K562 (cell line): ENCODE data around the gene FTH1. TPM values are rescaled to one million over a fixed set of nuclear protein-coding genes. Genes with fewer than 3 reads are reported as not detected.

Experiments
- DMBX1 ChIP-seq: fragments of 250-450 bp; sonication (Bioruptor Pico); IDR thresholded peaks from 2 replicates; pipeline ENCODE4 v1.8.0; 2022; ENCODE audit warnings: inconsistent platforms, mild to moderate bottlenecking, moderate library complexity, borderline replicate concordance
- NCOA1 ChIP-seq: fragments of 450-650 bp; IDR thresholded peaks from 2 replicates; pipeline ENCODE4 v1.6.1; 2016; ENCODE audit warnings: low read depth
- polyA plus RNA-seq, 8 experiments: library from polyadenylated mRNA; depleted of rRNA in 4 of 8; stranded (reverse) in 5 of 8; unstranded in 3 of 8; fragments of >200 nt; fragmentation: Nextera tagmentation in 2 of 8; fragmentation: Illumina TruSeq in 1 of 8; extraction: Ambion mirVana in 2 of 8; extraction: Trizol in 1 of 8; gene quantifications; 2 replicates each; pipeline versions ENCODE4 v1.2.1 to v1.2.3, GENCODE V29; 2011 to 2014; ENCODE audit warnings: inconsistent platforms in 1 of 8, missing spikeins in 1 of 8
- total RNA-seq, 7 experiments: library from RNA; depleted of rRNA in 6 of 7; stranded (reverse); fragments of >200 nt in 6 of 7; fragmentation: Illumina TruSeq in 2 of 7; extraction: Trizol in 2 of 7; gene quantifications; 2 replicates each; pipeline versions ENCODE4 v1.2.1 to v1.2.3, GENCODE V29; 2011 to 2021; ENCODE audit warnings: low replicate concordance in 1 of 7
- TF ChIP-seq, protein P1 (sequence below): sonication (generic); formaldehyde crosslinking; IDR thresholded peaks from 2 replicates; pipeline ENCODE4 v1.8.0; 2022; ENCODE audit warnings: mild to moderate bottlenecking, missing genetic modification reagents
- TF ChIP-seq, protein P2 (sequence below): fragments of 250-450 bp; sonication (Bioruptor Pico); IDR thresholded peaks from 2 replicates; pipeline ENCODE4 v1.5.0; 2022; ENCODE audit warnings: mild to moderate bottlenecking
- TF ChIP-seq, protein P3 (sequence below): fragments of 450-650 bp; formaldehyde crosslinking; IDR thresholded peaks from 2 replicates; pipeline ENCODE4 v1.4.0; 2020; ENCODE audit warnings: mild to moderate bottlenecking, moderate library complexity
- TF ChIP-seq, protein P4 (sequence below), 2 experiments: fragments of 450-650 bp in 1 of 2; sonication (generic) in 1 of 2; formaldehyde crosslinking in 1 of 2; IDR thresholded peaks; 2 replicates each; pipeline versions ENCODE4 v1.7.1 to v1.9.0; 2016 to 2022; ENCODE audit warnings: inconsistent platforms in 1 of 2, mild to moderate bottlenecking in 1 of 2, missing genetic modification reagents in 1 of 2

The FTH1 gene
- total and polyA plus RNA-seq, 9 of the 15 experiments (the other 6 are each of a cell fraction or from before 2014, with no cell fraction given) = 370 to 3,146 (median 802) TPM

DNA sequence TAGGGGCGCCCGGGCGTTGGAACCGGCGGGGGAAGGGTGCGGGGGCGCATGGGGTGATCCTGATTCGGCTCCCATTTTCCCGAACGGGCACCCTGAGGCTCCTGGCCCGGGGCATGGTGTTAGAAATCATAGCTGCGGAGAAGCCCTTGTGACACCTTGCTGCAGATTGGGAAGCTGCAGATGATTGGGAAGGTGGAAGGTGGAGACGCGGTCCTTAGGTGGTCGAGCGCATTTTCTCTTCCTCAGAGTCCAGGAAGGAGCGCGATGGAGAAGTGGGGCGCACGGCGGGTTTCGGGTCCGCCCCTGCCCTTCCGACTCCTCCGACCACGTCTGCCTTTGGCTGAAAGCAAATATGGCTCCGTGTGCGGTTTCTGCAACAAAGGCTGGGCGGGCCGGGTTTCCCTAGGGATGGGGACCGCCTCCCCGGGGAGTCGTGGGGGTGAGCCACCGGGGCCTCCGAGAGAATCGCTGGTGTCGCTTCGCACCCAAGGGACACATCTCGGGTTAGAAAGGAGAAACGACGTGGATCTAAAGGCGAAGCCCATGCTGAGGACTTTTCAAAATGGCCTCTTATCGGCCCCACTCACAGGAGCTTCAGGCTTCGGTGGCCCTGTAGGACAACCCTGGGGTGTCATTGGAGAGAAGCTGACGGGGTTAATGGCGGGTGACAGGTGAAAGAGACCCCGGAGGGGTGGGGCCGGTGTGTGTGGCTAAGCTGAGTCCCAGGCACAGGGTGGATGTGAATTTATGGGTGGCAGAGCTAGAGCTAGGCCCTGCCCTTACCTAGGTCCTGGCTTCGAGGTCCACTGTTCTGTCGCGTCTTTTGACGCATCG, 707 bp upstream of the FTH1 start (continued):
- TF ChIP-seq, protein P1, sequence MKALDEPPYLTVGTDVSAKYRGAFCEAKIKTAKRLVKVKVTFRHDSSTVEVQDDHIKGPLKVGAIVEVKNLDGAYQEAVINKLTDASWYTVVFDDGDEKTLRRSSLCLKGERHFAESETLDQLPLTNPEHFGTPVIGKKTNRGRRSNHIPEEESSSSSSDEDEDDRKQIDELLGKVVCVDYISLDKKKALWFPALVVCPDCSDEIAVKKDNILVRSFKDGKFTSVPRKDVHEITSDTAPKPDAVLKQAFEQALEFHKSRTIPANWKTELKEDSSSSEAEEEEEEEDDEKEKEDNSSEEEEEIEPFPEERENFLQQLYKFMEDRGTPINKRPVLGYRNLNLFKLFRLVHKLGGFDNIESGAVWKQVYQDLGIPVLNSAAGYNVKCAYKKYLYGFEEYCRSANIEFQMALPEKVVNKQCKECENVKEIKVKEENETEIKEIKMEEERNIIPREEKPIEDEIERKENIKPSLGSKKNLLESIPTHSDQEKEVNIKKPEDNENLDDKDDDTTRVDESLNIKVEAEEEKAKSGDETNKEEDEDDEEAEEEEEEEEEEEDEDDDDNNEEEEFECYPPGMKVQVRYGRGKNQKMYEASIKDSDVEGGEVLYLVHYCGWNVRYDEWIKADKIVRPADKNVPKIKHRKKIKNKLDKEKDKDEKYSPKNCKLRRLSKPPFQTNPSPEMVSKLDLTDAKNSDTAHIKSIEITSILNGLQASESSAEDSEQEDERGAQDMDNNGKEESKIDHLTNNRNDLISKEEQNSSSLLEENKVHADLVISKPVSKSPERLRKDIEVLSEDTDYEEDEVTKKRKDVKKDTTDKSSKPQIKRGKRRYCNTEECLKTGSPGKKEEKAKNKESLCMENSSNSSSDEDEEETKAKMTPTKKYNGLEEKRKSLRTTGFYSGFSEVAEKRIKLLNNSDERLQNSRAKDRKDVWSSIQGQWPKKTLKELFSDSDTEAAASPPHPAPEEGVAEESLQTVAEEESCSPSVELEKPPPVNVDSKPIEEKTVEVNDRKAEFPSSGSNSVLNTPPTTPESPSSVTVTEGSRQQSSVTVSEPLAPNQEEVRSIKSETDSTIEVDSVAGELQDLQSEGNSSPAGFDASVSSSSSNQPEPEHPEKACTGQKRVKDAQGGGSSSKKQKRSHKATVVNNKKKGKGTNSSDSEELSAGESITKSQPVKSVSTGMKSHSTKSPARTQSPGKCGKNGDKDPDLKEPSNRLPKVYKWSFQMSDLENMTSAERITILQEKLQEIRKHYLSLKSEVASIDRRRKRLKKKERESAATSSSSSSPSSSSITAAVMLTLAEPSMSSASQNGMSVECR (CRISPR knock-in tag) = no peak
- TF ChIP-seq, protein P2, sequence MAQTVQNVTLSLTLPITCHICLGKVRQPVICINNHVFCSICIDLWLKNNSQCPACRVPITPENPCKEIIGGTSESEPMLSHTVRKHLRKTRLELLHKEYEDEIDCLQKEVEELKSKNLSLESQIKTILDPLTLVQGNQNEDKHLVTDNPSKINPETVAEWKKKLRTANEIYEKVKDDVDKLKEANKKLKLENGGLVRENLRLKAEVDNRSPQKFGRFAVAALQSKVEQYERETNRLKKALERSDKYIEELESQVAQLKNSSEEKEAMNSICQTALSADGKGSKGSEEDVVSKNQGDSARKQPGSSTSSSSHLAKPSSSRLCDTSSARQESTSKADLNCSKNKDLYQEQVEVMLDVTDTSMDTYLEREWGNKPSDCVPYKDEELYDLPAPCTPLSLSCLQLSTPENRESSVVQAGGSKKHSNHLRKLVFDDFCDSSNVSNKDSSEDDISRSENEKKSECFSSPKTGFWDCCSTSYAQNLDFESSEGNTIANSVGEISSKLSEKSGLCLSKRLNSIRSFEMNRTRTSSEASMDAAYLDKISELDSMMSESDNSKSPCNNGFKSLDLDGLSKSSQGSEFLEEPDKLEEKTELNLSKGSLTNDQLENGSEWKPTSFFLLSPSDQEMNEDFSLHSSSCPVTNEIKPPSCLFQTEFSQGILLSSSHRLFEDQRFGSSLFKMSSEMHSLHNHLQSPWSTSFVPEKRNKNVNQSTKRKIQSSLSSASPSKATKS (CRISPR knock-in tag) = no peak
- TF ChIP-seq DMBX1 (CRISPR knock-in tag) (peak; percentile 74; the same call in 1 of the 2 replicates), NCOA1 (no peak)
- TF ChIP-seq, protein P3, sequence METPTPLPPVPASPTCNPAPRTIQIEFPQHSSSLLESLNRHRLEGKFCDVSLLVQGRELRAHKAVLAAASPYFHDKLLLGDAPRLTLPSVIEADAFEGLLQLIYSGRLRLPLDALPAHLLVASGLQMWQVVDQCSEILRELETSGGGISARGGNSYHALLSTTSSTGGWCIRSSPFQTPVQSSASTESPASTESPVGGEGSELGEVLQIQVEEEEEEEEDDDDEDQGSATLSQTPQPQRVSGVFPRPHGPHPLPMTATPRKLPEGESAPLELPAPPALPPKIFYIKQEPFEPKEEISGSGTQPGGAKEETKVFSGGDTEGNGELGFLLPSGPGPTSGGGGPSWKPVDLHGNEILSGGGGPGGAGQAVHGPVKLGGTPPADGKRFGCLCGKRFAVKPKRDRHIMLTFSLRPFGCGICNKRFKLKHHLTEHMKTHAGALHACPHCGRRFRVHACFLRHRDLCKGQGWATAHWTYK (CRISPR knock-in tag) = peak; percentile 74
- TF ChIP-seq, protein P4, sequence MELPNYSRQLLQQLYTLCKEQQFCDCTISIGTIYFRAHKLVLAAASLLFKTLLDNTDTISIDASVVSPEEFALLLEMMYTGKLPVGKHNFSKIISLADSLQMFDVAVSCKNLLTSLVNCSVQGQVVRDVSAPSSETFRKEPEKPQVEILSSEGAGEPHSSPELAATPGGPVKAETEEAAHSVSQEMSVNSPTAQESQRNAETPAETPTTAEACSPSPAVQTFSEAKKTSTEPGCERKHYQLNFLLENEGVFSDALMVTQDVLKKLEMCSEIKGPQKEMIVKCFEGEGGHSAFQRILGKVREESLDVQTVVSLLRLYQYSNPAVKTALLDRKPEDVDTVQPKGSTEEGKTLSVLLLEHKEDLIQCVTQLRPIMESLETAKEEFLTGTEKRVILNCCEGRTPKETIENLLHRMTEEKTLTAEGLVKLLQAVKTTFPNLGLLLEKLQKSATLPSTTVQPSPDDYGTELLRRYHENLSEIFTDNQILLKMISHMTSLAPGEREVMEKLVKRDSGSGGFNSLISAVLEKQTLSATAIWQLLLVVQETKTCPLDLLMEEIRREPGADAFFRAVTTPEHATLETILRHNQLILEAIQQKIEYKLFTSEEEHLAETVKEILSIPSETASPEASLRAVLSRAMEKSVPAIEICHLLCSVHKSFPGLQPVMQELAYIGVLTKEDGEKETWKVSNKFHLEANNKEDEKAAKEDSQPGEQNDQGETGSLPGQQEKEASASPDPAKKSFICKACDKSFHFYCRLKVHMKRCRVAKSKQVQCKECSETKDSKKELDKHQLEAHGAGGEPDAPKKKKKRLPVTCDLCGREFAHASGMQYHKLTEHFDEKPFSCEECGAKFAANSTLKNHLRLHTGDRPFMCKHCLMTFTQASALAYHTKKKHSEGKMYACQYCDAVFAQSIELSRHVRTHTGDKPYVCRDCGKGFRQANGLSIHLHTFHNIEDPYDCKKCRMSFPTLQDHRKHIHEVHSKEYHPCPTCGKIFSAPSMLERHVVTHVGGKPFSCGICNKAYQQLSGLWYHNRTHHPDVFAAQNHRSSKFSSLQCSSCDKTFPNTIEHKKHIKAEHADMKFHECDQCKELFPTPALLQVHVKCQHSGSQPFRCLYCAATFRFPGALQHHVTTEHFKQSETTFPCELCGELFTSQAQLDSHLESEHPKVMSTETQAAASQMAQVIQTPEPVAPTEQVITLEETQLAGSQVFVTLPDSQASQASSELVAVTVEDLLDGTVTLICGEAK (IDR thresholded peaks at IDR 0.05) = 0 out of 2 replicates have a peak, but pooled peaks have one; percentile 13
- TF ChIP-seq, protein P4 (CRISPR knock-in tag; IDR thresholded peaks at IDR 0.05) = no peak
